Measurements from ENCODE around the gene VPS37B. TPM values are rescaled to one million over a fixed set of nuclear protein-coding genes. Genes with fewer than 3 reads are reported as not detected.

The VPS37B gene
- total RNA-seq, 2 donors from 2014 or later, result 10.1 to 11.1 TPM

DNA sequence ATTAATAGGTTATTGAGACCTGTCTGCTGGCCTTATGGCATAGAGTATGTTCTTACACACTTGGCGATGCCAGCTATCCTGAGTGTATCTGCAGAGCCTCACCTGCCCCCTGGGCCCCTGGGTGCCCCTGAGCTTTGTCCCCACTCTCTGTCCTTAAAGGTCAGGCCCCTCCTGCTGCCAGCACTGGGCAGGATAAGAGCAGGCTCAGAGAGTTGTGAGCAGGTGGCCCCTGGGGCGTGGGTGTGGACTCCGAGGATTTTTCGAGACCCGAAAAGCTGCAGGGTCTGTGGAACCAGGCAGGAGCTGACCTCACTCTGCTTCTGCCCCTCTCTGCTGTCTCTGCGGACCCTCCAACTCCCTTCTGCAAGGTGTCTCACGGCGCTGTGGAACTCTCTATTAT, 52.5 kb downstream of the VPS37B start:
- no peak for DNase-seq (ENCODE audit: low spot score in 2 of 2)
- H3K9me3 Mint-ChIP-seq, result no peaks in the 10 kb centered on the region
- peak overlapping the region; percentile 45 to 78 for H3K27ac Mint-ChIP-seq
- ATAC-seq, result no peak
- no peaks in the 10 kb centered on the region for H3K36me3 Mint-ChIP-seq

DNA sequence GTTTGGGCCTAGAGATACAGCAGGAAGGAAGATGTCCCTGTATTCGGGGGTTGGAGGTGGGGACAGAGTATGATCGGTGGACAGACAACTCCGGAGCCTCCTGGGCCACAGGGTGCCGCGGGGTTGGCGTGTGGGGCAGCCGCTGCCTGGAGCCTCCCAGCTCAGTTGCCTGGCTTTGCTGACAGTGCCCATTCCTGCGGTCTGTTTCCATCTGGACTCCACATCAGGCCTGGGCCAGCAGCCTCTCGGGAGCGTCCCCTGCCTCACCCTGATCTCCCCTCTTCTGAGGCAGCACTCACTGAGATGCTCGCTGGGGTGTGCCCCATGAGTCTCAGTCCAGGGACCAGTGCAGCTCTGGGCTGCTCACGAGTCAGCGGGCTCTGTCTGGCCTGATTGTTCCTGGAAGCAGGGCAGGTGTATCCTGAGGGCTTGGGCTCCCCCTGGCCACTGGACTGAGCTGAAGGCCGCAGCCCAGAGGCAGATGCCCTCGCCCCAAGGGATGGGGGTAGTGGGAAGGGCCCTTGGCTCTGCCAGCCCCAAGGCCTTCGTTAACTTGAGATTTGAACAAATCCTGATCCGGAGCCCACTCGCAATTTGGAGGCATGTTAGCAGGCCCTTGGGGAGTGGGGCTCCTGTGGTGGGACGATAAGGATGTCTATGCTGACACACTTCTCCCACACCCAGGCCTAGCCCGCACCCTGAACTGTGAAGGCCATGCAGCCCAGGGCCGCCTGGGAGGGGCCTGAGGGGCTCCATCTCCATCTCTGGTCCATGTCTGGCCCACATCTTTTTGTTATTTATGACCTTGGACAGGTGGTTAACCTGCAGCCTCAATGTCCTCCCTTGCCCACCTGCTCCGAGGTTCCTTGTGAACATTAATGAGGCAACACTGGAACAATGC, 53.2 kb downstream of the VPS37B start:
- no peaks in the 10 kb centered on the region for H3K9me3 Mint-ChIP-seq
- peak overlapping the region in 1 of 2 donors; percentile 78 for H3K27ac Mint-ChIP-seq
- no peaks in the 10 kb centered on the region for H3K36me3 Mint-ChIP-seq
- ATAC-seq, result no peak
- peak in 1 of 2 donors; percentile 51 for DNase-seq (ENCODE audit: low spot score in 2 of 2)

DNA sequence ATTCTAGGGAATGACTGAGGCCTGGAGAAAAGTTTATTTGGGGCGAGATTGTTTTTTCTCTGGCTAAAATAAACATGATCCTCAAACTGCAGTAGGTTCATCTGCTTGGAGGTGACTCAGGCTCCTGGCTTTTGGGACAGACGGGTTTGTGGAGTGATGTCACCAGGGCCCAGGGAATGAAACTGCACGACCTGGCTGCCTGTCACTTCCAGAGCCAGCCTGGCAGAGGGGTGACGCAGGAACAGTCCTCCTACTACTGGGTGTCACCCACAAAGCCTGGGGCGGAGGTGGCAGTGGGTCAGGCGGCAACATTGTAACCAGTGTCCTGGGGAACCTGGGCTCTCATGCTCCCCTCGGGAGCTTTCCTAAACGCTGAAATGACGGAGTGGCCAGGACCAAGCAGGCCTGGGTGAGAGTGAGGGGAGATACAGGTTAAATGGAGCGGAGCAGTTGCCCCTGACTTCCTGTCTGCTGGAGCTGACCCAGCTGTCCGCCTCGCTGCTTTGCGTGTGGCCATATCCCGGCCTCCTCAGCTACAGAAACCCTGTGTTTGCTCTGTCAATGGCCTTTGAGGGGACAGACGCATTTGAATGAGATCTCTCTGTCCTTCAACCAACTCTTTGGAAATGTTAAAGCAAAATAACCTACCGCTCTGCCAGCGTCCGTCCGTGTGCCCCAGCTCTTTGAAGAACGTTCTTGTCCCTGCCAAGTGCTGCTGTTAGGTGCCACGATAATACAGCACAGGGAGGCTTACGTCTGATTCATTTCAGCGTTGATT, 54.2 kb downstream of the VPS37B start:
- DNase-seq (ENCODE audit: low spot score in 2 of 2), result peak in 1 of 2 donors; percentile 55
- peak overlapping the region in 1 of 2 donors; percentile 71 for H3K27ac Mint-ChIP-seq
- no peaks in the 10 kb centered on the region for H3K9me3 Mint-ChIP-seq
- ATAC-seq, result no peak
- H3K36me3 Mint-ChIP-seq, result peaks cover 2% of the 10 kb centered on the region in 2 donors

DNA sequence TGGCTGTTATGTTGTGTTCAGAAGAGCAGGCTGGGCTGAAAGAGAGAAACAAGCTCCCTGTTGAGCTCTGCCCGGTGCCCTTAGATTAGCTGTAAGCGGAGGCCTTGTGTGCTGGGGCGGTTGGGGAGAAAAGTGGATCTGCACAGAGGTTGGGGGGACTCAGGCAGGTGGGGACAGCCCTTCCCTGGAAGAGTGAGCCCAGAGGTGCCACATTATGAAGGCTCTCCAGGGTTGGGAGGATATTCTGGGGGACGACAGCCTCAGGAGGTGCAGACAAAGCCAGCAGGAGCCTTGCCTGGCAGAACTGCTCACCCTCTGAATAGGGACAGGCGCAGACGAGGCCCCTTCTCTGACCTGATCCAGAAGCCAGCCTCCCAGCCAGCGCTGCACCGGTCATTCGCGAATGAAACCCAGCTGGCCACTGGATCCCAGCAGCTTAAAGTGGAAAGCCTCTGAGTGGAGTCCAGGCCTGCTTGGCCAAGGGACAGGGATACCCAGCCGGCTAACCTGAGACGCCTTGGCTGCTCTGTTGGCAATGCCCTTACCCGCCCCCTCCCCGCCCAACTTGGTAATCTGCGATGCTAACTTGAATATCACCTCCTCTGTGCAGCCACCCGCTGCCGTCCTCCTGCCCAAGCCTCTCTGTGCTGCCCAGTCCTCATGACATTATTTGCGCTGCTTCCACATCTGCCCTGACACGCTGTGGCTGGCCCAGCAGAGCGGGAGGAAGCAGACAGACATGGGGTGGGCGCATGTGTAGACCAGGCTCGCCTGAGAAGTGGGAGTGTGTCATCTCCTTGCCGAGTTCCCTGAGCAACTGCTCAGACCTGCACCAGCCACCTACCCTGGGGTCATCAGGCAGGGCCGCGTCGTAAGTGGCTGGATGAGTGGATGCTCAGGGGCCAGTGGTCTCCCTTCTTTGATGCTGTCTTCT, 55.1 kb downstream of the VPS37B start:
- H3K27ac Mint-ChIP-seq, result peak overlapping the region; percentile 70 to 71

DNA sequence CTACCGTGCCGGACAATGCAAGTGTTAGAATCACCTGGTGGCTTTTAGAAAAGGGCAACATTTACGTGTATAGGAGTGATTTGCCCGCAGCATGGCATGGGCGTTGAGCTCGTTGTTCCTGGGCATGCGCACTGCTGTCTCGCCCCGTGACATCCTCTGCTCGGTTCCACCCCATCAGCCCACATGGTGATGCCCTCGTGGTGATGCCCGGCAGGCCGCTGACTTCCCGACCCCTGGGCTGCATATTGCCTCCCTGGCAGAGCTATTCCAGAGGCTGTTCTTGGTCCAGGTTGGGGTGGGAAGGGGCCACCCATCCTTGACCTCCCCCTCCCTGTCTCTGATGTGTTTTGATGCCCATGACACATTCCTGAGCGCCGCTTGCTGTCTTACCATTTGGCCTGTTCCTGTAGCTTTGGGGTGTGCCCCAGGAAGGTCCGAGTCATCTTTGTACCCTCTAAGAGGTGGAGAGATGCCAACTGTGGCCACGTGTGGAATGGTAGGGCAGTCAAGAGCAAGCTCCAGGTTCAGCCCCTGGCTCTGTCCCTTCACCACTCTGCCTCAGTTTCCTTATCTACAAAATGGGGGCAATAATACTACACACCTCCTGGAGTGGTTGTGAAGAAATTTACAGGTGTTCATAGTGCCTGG, 55.9 kb downstream of the VPS37B start:
- Mint-ChIP-seq H3K9me3 (no peaks in the 10 kb centered on the region), H3K36me3 (peaks cover 9% of the 10 kb centered on the region in 2 donors), H3K27ac (no peak overlapping the region)
- ATAC-seq, result no peak
- no peak for DNase-seq (ENCODE audit: low spot score in 2 of 2)

More for the DNA sequence above, 55.1 kb downstream of the VPS37B start:
- ATAC-seq (no peak), DNase-seq (ENCODE audit: low spot score in 2 of 2) (peak in 1 of 2 donors; percentile 51)
- Mint-ChIP-seq H3K36me3 (peaks cover 9% of the 10 kb centered on the region in 2 donors), H3K9me3 (no peaks in the 10 kb centered on the region)

DNA sequence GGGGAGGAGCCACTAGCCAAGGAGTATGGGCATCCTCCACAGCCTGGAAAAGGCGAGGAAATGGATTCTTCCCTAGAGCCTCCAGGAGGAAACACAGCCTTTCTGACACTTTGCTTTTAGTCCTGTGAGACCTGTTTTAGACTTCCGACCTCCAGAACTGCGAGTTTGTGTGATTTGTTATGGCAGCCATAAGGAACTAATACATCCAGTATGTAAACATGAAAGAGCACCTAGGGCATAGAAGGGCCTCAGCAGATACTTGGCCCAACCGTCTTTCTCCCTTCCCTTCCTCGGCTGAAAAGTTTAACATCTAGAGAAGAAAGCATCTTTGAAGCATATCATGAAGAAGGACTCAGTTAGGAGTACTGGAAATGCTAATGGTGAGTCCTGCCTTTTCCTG, 57.1 kb downstream of the VPS37B start:
- Mint-ChIP-seq H3K36me3 (peaks cover 9 to 15% of the 10 kb centered on the region in 2 donors), H3K9me3 (no peaks in the 10 kb centered on the region), H3K27ac (no peak overlapping the region)
- ATAC-seq, result no peak
- DNase-seq (ENCODE audit: low spot score in 2 of 2), result no peak

DNA sequence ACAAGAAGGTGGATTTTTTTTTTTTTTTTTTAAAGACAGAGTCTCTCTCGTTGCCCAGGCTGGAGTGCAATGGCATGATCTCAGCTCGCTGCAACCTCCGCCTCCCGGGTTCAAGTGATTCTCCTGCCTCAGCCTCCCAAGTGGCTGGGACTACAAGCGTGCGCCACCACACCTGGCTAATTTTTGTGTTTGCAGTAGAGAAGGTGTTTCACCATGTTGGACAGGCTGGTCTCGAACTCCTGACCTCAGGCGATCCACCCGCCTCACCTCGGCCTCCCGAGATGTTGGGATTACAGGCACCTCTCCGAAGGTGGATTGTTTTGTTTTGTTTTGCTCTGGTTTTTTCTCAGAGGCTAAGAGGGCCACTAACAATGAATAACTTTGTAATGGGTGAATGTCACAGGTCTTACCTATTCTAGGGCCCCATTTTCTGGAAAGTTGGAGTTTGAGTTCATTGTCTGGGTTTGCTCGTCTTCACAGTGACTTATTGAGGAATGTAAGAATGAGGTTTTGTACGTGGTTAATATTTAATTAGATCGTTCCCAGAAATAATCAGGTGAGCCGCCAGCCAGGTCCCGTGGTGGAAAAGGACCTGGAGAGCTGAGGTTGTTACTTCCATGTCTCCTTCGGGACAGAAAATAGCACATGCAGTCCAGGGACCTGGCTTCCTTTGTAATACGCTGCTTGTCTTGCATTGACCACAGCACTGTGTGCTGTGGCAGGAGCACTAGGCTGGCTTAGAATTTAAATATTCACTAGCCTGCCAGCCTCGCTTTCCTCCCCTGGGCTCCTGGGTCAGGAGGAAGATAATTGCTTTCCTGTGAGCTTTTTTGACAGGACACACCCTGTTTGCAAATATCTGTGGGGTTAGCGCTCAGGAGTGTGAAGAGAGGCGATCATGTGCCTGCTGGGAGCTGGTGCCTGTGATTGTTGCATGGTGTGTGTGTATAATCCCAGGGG, 58.3 kb downstream of the VPS37B start:
- peaks cover 9 to 15% of the 10 kb centered on the region in 2 donors for H3K36me3 Mint-ChIP-seq
- H3K9me3 Mint-ChIP-seq, result no peaks in the 10 kb centered on the region
- peak overlapping the region in 1 of 2 donors; percentile 88 for H3K27ac Mint-ChIP-seq
- ATAC-seq (no peak), DNase-seq (ENCODE audit: low spot score in 2 of 2) (no peak)

DNA sequence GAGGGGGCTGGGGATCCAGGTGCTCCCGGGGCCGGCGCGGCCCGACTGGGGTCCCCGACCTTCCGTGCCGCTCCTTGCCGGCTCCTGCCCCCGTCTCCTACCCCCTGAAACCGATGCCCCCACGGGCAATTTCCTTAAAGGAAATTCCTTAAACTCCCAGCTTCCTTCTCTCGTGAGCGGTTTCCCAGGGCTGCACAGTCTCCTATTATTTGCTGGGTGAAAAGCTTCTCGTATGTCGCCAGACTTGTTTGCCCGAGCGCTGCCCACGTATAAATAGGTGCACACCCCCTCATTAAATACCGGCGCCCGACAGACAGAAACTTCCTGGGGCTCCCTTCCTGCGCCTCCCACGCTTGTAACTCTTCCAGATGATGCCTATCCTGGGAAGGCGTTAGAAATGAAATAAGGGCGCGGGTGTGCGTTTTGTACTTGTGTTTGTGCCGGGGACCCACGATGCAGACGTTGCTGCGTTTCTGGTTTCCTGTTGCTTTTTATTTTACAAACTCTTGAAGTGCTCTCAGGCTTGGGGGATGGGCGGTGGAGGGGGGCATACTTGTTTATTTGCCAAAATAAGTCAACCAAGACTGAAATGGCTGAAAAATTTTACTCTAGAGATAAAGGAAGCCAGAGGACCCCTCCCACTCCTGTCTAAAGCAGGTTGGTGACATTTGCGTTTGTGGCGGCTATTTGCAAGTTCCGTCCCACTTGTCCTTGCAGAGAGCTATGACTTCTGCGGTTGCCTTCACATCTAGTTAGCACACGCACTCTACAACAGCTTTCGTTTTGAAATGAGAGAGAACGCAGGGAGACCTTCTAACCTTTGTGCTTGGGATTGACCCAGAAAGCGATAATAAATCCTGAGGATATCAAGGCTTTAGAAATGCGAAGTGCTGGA, 59.6 kb downstream of the VPS37B start:
- H3K9me3 Mint-ChIP-seq, result no peaks in the 10 kb centered on the region
- DNase-seq (ENCODE audit: low spot score in 2 of 2) (peak in 1 of 2 donors; percentile 46), ATAC-seq (peak; percentile 74 to 84)
- H3K27ac Mint-ChIP-seq, result peak overlapping the region; percentile 88 to 95
- peaks cover 9 to 15% of the 10 kb centered on the region in 2 donors for H3K36me3 Mint-ChIP-seq

DNA sequence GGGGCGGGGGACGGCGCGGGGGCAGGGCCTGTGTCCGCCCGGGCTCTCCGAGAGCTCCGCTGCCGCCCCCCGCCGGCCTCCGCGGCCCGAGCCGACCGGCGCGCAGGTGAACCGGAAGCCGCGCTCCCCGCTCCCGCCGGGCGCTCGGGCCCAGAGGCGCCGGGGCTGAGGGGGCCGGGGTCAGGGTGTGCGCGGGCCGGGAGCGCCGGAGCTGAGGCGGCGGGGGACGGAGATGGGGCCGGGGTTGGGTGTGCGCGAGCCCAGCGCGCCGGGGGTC, 60.2 kb downstream of the VPS37B start:
- DNase-seq (ENCODE audit: low spot score in 2 of 2), result peak in 1 of 2 donors; percentile 36
- peak; percentile 45 for ATAC-seq
- H3K9me3 Mint-ChIP-seq, result no peaks in the 10 kb centered on the region
- H3K27ac Mint-ChIP-seq, result peak overlapping the region in 1 of 2 donors; percentile 88
- peaks cover 9 to 15% of the 10 kb centered on the region in 2 donors for H3K36me3 Mint-ChIP-seq

DNA sequence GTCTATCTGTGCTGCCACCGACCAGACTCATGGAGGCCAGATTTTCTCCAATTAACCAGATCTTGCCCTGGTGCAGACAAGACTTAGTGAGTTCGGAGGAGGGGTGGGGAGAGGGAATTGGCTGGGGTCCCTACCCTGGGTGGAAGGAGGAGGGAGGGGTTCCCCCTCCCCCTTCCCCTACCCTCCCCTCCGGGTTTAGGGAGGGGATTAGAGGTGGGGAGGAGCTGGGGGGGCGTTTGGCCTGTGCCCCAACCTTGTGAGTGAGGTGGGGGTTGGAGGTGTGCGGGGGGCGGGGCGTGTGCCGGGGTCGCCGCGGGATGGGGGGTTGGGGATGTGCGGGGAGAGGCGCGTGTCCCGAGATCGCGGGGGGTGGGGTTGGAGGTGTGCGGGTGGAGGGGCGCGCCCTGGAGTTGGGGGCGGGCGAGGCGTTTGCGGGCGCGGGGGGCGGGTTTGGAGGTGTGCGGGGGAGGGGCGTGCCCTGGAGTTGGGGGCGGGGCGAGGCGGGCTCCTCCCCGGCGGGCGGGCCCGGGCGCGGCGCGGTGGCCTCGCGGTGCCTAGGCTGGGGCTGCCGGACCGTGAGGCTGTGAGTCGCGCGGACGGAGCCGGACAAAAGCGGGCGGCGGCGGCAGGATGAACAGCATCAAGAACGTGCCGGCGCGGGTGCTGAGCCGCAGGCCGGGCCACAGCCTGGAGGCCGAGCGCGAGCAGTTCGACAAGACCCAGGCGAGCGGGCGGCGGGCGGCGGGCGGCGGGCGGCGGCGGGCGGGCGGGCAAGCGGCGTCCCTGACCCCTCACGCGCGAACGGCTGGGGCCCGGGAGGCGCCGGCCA, 60.8 kb downstream of the VPS37B start, which contains the start of gene HIP1R:
Gene HIP1R, plus strand, starts transcription at position 537 of the 829 bp plus-strand sequence. Its CDS starts 94 bp downstream, at position 631.
- ATAC-seq, result peak; percentile 73 to 74
- no peaks in the 10 kb centered on the region for H3K9me3 Mint-ChIP-seq

DNA sequence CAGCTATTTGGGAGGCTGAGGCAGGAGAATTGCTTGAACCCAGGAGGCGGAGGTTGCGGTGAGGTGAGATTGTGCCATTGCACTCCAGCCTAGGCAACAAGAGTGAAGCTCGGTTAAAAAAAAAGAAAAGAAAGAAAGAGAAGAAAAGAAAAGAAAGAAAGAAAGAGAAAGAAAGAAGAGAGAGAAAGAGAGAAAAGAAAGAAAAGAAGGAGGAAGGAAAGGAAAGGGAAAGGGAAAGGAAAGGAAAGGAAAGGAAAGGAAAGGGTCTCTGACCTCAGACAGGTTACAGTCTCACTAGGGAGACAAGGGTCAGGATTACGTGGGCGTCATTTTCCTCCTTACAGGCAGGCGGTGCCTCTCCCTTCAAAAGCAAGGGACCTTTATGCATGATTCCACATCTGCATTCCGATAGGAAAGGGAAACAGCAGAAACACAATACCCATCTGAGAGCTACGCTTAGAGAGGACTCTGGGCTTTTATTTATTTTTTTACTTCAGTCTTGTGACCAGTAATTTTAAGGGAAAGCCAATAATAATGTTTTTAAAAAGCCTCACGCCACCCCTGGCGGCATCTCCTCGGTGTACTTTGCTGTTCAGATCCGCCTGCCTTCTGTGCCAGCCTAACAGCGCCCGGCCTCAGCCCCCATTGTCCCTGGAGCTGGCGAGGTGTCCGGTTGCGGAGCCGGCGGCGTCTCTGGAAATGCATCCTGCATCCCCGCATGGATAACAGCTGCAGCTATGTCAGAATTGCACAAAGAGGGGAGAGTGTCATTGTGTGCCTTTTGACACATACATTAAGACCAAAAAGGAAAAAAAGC, 61.6 kb downstream of the VPS37B start:
- DNase-seq (ENCODE audit: low spot score in 2 of 2) (no peak), ATAC-seq (peak in 1 of 2 donors; percentile 19)
- Mint-ChIP-seq H3K27ac (peak overlapping the region; percentile 20 to 64), H3K9me3 (no peaks in the 10 kb centered on the region), H3K36me3 (peaks cover 9 to 15% of the 10 kb centered on the region in 2 donors)

More for the DNA sequence above, 60.8 kb downstream of the VPS37B start, which contains the start of gene HIP1R:
- H3K27ac Mint-ChIP-seq, result peak within 1 kb of the TSS; percentile 88 to 95
- peaks cover 9 to 15% of the 10 kb centered on the region in 2 donors for H3K36me3 Mint-ChIP-seq
- peak; percentile 65 to 71 for DNase-seq (ENCODE audit: low spot score in 2 of 2)

DNA sequence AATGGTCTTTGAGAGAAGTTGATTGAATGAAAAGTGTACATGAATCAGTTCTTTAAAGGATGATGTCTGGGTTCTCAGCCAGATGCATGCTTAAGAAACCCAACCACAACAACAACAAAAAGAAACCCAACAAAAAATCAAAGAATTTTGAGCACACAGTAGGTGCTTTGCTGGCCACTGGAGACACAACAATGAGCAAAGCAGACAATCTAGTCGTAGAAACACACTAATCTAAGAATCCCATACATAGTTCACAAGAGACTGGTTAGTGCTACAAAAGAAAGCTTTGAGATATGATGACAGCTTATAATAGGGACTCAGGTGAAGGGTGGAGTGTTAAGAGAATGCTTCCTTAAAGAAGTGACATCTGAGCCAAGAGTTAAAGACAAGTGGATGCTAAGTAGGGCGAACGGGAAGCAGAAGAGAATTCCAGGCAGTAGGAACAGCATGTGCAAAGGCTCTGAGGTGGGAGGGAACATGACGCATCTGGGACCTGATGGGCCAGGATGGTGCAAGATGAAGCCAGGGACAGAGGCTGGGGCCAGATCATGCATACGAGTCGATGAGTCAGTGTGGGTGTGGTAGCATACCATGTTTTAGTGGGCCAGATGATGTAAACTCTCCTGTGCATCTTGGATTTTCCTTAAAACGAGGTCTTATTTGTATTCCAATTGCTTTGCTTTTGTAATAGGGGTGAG, 65.3 kb downstream of the VPS37B start:
- Mint-ChIP-seq H3K27ac (no peak overlapping the region), H3K9me3 (no peaks in the 10 kb centered on the region), H3K36me3 (peaks cover 0 to 6% of the 10 kb centered on the region in 2 donors)
- ATAC-seq (no peak), DNase-seq (ENCODE audit: low spot score in 2 of 2) (no peak)

Measured in activated naive CD4-positive, alpha-beta T cell treated with anti-CD3 and anti-CD28 coated beads, Interleukin-2, amount 50 U/mL, for 72 hours (primary cell).